Cardiac septum (tissue), 1 donor: ENCODE results near the gene TCF7L2. TPM values are rescaled to one million over a fixed set of nuclear protein-coding genes. Genes with fewer than 3 reads are reported as not detected.

Source experiments
- DNase-seq: peaks from one replicate; pipeline ENCODE4 v3.0.0-alpha.2; 2020; ENCODE audit warnings: low spot score
- intact Hi-C: fragments of 100-400 bp; cut with DNase I; formaldehyde crosslinking; loops from one replicate; pipeline ENCODE4 v1.14.0; 2022
- total RNA-seq: library from RNA; stranded (reverse); fragmentation: NEBNext Ultra II Directional; extraction: Animal tissue kit (Norgen Biotek cat#: 25700); gene quantifications from one replicate; pipeline ENCODE4 v1.2.1, GENCODE V29; 2021
- donor health status: DM: no; HTN: no; CAD: no.

The TCF7L2 gene
- total RNA-seq, 1 donor from 2014 or later, result 11.7 TPM

- DNase-seq, result no peak
- intact Hi-C loops, result no loop called here
Measured at GRCh38 chr10:113176652-113177155, 226.7 kb downstream of the TCF7L2 start.

DNA sequence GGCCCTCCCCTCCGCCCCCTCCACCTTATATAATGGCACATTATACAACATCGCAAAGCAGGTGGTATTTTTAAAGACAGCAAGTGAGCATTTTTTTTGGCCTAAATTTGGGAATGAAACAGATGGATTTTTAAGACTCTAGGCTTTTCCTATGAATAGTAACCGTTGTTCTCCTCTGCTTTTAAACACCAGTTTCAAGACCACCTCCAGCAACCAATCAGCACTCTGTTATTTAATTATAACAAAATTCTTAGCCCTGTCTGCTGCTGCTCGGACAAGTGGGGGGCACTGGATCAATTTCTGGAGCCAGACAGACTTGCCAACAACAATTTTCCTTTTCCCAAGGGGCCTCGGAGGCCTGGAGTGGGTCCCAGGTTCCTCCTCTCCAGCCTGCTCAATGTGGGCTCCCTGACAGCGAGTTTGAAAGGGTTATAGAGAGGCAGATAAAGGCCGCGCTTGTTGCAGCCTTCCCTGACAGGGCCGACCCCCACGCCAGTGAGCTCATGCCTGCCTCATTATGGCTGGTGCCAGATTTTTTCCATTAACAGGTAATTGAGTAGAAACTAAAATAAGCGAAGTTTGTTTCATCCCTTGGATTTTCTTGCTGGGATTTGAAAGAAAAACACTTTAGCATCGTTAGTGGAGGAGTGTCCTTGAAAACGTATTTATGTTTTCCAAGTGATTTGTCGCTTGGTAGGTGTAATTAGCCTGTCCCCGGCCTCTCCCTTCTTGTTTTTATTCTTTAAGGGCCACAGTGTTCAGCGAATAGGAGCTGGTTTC lies 227.3 kb downstream of the TCF7L2 start:
- intact Hi-C loops, result no loop called here
- no peak for DNase-seq

DNA sequence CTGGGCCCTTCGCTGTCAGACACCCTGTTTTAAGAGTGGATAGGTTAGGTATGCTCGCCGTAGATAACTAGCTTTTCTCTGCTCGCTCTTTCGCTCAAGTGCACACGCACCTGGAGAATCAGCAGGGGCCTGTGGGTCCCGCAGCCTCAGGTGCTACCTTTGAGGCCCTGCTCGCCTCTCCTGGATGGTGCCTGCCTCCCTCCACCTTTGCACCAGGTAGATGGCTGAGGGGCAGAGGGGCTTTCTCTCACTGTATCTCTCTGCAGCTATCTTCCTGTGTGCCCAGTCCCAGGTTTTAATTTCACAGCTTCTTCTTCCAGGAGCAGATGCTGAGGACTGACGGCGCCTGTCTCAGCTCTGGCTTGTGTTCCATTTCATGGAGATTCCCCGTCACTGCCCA lies 227.9 kb downstream of the TCF7L2 start:
- intact Hi-C loops, result no loop called here
- no peak for DNase-seq

- intact Hi-C loops, result no loop called here
- DNase-seq, result no peak
Measured at GRCh38 chr10:113178771-113179170, 228.7 kb downstream of the TCF7L2 start.

DNA sequence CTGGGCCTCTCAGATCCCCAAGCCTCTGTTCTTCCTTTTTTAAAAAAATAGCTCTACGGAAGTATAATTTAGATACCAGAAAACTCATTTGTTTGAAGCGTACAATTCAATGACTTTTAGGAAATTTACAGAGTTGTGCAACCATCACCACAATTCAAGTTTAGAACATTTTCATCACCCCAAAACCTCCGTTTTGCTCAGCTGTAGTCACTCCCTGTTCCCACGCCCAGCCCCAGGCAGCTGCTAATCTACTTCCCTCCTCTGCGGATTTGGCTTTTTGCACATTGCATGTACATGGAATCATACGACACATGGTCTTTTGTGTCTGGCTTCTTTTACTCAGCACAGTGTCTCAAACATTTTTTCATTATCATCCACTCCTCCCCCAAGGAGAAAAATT lies 229.2 kb downstream of the TCF7L2 start:
- DNase-seq, result no peak
- intact Hi-C loops, result no loop called here

GRCh38 chr10:113179966-113180365 lies 229.9 kb downstream of the TCF7L2 start:
- DNase-seq, result no peak
- intact Hi-C loops, result no loop called here

GRCh38 chr10:113180401-113181154 lies 230.5 kb downstream of the TCF7L2 start:
- no peak for DNase-seq
- intact Hi-C loops, result no loop called here

- no peak for DNase-seq
- intact Hi-C loops, result no loop called here
Measured at GRCh38 chr10:113182154-113182553, 232.1 kb downstream of the TCF7L2 start.

DNA sequence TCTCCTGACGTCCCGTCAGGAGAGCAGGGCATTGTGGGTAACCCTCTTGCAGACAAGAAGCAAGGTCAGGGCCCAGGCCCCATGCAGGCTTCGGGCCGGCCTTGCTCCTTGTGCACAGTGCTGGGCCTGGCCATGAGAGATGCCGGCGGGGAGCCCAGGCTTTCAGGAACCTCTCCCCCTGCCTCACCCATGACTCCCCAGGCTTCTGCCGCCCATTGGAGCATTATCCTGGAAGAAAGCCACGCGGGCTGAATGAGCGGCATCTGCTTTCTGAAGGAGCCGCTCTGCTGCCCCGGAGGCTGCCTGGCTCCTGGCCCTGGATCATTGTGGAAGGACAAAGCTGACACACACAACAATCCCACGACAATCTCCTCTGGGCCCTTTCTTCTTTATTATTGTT lies 233.5 kb downstream of the TCF7L2 start:
- intact Hi-C loops, result no loop called here
- DNase-seq, result no peak

DNA sequence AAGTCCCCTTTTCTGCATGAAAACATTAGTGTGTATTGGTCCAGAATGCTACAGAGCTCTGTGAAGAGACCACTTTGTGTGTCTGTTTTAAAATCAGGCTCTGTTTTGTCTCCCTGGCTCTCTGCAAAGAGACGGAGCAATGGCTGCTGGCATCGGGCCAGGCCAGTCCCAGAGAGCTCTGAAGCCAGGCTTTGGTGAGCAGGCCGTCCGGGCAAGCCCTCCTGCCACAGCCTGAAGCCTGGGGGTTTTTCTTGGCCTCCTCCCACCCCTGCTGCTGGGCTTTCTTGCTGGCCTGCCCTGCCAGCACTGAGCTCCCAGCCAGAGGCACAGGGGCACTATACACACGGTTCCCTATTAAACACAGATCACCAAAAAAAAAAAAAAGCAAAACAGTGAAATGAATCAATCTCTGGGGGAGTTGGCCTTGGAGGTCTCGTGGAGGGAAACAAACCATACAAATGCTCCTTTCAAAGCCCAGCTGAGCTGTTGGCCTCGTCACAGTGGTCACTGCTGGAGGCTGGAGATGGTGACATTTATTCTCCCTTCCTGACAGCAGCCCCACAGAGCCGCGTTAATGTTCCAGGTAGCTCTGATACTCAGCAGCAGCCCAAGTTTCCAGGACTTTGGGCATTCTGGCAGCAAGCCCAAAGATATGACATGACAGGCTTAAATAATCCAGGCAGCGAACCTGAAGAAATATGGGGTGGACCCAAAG lies 237.2 kb downstream of the TCF7L2 start:
- no peak for DNase-seq
- intact Hi-C loops, result no loop called here

DNA sequence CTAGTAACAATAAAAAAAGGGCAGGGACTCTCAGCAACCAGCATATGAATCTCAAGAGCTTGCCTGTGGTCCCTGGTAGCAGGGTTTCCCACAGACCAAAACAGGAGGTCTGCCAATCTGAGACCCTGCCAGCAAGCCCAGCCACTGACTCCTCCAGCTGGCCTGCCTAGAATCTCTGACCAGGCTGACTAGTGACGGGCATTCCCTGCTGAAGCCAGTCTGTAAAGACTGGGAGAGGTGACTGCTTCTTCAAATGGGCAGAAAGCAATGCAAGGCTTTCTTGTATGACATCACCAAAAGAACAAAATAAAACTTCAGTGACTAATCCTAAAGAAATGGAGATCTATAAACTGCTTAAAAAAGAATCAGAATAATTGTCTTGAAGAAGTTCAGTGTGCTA lies 249.4 kb downstream of the TCF7L2 start:
- no peak for DNase-seq
- intact Hi-C loops, result no loop called here

- intact Hi-C loops, result no loop called here
- no peak for DNase-seq
Measured at GRCh38 chr10:113202011-113202410, 252.0 kb downstream of the TCF7L2 start.

- no peak for DNase-seq
- intact Hi-C loops, result no loop called here
Measured at GRCh38 chr10:113207924-113208323, 257.9 kb downstream of the TCF7L2 start.

- DNase-seq, result no peak
- intact Hi-C loops, result no loop called here
Measured at GRCh38 chr10:113213035-113213434, 263.0 kb downstream of the TCF7L2 start.

- no peak for DNase-seq
- intact Hi-C loops, result no loop called here
Measured at GRCh38 chr10:113214331-113214730, 264.3 kb downstream of the TCF7L2 start.

- intact Hi-C loops, result no loop called here
- DNase-seq, result no peak
Measured at GRCh38 chr10:113216102-113216501, 266.1 kb downstream of the TCF7L2 start.
